Transverse colon (tissue), 4 donors: ENCODE results near the gene RIMS3. TPM values are rescaled to one million over a fixed set of nuclear protein-coding genes. Genes with fewer than 3 reads are reported as not detected.

Source experiments
- DNase-seq: peaks from one replicate; pipeline ENCODE4 v3.0.0-alpha.2; 2019
- H3K27ac ChIP-seq, 4 donors: fragments of 200-600 bp; sonication (generic); 2 replicates each; pipeline ENCODE4 v1.5.1; 2016 to 2018; ENCODE audit warnings: inconsistent platforms in 4 of 4
- H3K27me3 ChIP-seq: fragments of 200-600 bp; sonication (generic); 2 replicates; pipeline ENCODE4 v1.5.1; 2017; ENCODE audit warnings: inconsistent platforms
- H3K36me3 ChIP-seq, 4 donors: fragments of 200-600 bp; sonication (generic); 2 replicates each; pipeline ENCODE4 v1.5.1; 2017 to 2019; ENCODE audit warnings: inconsistent platforms in 4 of 4
- H3K4me1 ChIP-seq, 4 donors: fragments of 200-600 bp; sonication (generic); 2 replicates each; pipeline ENCODE4 v1.5.1; 2017 to 2020; ENCODE audit warnings: inconsistent platforms in 4 of 4
- H3K4me3 ChIP-seq, 4 donors: fragments of 200-600 bp; sonication (generic); 1 replicate in 1 of 4; 2 replicates in 3 of 4; pipeline versions ENCODE4 v1.5.1 to v1.6.1; 2017 to 2019; ENCODE audit warnings: inconsistent platforms in 4 of 4
- H3K9me3 ChIP-seq, 2 donors: fragments of 200-600 bp; sonication (generic); 2 replicates each; pipeline ENCODE4 v1.5.1; 2017 to 2019; ENCODE audit warnings: inconsistent platforms in 2 of 2
- EP300 ChIP-seq: sonication (generic); formaldehyde crosslinking; IDR thresholded peaks from one replicate; pipeline ENCODE4 v1.6.1; 2017; ENCODE audit warnings: antibody characterized with exemption, low read depth
- POLR2A ChIP-seq: fragments of 450-650 bp; IDR thresholded peaks from one replicate; pipeline ENCODE4 v1.6.1; 2016; ENCODE audit warnings: antibody characterized with exemption, mild to moderate bottlenecking, moderate library complexity
- POLR2AphosphoS5 ChIP-seq, 3 donors: sonication (generic); formaldehyde crosslinking; IDR thresholded peaks; one replicate each; pipeline ENCODE4 v1.6.1; 2016; ENCODE audit warnings: antibody characterized with exemption in 3 of 3
- WGBS, 2 donors: methylation state at CpG; one replicate each; pipeline ENCODE4 v1.1.5; 2018; ENCODE audit warnings: low coverage in 1 of 2; 5-methylcytosine and 5-hydroxymethylcytosine counted together
- in situ Hi-C, 4 donors: fragments of 200-750 bp; cut with MboI; loops; one replicate each; pipeline versions ENCODE4 v1.15.0 to v1.15.1; 2017; ENCODE audit warnings: low sequenced_read_pairs in 3 of 4, low pct_ligation_motif_present in 1 of 4, low pct_unique_long_range_greater_than_20kb in 1 of 4
- intact Hi-C: fragments of 100-400 bp; cut with DNase I; formaldehyde crosslinking; loops from one replicate; pipeline ENCODE4 v1.15.1; 2023; ENCODE audit warnings: low total_unique reads
- total RNA-seq, 4 donors: library from RNA; depleted of rRNA; stranded (reverse); fragments of >200 nt; gene quantifications; one replicate each; pipeline ENCODE4 v1.1.0, GENCODE V29; 2016
- TF ChIP-seq, protein P1 (sequence below), 5 experiments: fragments of 200-600 bp in 3 of 5; fragments of 450-650 bp in 2 of 5; sonication (generic) in 3 of 5; IDR thresholded peaks; 1 replicate in 2 of 5; 2 replicates in 3 of 5; pipeline ENCODE4 v1.5.1; 2016 to 2017; ENCODE audit warnings: antibody characterized with exemption in 5 of 5, inconsistent platforms in 3 of 5, mild to moderate bottlenecking in 2 of 5, moderate library complexity in 1 of 5

The RIMS3 gene
- total RNA-seq, 4 donors from 2014 or later, result 1.9 to 14.7 (median 5.4) TPM

DNA sequence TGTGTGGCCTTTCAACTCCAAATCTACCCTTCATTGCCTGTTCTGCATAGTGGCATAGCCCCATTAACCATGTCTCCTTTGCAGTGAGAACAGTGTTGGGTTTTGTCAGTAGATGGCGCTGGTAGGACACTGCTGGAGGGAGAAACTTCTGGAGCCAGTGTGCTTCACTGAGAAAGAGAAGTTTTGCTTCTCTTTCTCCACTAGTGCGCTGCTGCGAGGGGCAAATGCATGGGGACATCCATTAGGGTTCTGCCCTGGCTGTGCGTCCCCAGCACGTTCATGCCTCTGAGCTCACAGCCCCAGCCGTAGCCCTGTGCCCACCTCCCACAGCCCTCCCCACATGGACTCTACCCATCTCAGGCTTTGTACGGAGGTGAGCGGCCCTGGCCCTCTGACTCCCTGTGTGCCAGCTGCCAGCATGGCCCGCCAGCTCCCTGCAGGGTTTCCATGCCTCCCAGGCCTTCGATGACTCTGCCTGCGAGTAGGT lies 53.1 kb downstream of the RIMS3 start:
- no peaks in the 10 kb centered on the region for H3K36me3 ChIP-seq
- no peaks in the 10 kb centered on the region for H3K27me3 ChIP-seq
- H3K4me3 ChIP-seq, result no peak overlapping the region
- in situ Hi-C loops, result loop anchor here (10.0 to 25.0 kb wide), 6 partner anchors 62 to 350 kb away; no protein-coding TSS in a partner anchor
- WGBS, 2 donors, result 41 to 55% methylated on average over 4 to 11 of the region's 11 CpGs
- no peak overlapping the region for H3K27ac ChIP-seq
- intact Hi-C loops, result no loop called here
- no peaks in the 10 kb centered on the region for H3K9me3 ChIP-seq
- no peak for TF ChIP-seq EP300
- TF ChIP-seq, protein P1, sequence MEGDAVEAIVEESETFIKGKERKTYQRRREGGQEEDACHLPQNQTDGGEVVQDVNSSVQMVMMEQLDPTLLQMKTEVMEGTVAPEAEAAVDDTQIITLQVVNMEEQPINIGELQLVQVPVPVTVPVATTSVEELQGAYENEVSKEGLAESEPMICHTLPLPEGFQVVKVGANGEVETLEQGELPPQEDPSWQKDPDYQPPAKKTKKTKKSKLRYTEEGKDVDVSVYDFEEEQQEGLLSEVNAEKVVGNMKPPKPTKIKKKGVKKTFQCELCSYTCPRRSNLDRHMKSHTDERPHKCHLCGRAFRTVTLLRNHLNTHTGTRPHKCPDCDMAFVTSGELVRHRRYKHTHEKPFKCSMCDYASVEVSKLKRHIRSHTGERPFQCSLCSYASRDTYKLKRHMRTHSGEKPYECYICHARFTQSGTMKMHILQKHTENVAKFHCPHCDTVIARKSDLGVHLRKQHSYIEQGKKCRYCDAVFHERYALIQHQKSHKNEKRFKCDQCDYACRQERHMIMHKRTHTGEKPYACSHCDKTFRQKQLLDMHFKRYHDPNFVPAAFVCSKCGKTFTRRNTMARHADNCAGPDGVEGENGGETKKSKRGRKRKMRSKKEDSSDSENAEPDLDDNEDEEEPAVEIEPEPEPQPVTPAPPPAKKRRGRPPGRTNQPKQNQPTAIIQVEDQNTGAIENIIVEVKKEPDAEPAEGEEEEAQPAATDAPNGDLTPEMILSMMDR (IDR thresholded peaks at IDR 0.05), result peak; percentile 76 to 81 (median 79)
- TF ChIP-seq POLR2A, result no peak
- TF ChIP-seq POLR2AphosphoS5 (IDR thresholded peaks at IDR 0.05), result no peak
- peaks cover 0 to 9% (median 2%) of the 10 kb centered on the region in 4 donors for H3K4me1 ChIP-seq
- peak; percentile 80 for DNase-seq

DNA sequence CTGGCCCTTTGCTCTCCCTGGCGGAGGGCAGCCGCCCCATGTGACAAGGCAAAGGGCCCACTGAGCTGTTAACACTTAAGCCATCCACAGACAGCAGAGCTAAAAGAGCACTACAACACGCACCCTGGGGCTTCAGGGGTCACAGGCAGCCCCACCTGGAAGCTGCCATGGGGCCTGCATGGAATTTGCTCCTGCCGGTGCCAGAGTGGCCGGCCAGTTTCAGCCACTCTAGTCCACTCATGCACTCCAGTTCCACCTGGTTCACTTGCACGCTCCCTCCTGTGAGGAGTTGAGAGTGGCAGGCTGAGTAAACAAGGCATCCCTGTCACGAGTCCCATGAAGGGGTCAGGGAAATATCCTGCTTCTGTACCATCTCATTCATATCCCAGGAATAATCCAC lies 55.3 kb downstream of the RIMS3 start:
- no peak overlapping the region for H3K27ac ChIP-seq
- 84% methylated on average over 7 of the region's 7 CpGs; no CpG with 5 or more reads in 1 of the 2 donors for WGBS, 2 donors
- intact Hi-C loops (no loop called here), in situ Hi-C loops (loop anchor here (10.0 to 25.0 kb wide), 6 partner anchors 65 to 352 kb away; no protein-coding TSS in a partner anchor)
- peaks cover 0 to 9% (median 2%) of the 10 kb centered on the region in 4 donors for H3K4me1 ChIP-seq
- TF ChIP-seq POLR2AphosphoS5 (IDR thresholded peaks at IDR 0.05) (no peak), EP300 (no peak), POLR2A (no peak)
- TF ChIP-seq, protein P1 (IDR thresholded peaks at IDR 0.05), result no peak
- H3K9me3 ChIP-seq, result no peaks in the 10 kb centered on the region
- no peaks in the 10 kb centered on the region for H3K36me3 ChIP-seq
- no peak for DNase-seq
- H3K4me3 ChIP-seq, result no peak overlapping the region
- no peaks in the 10 kb centered on the region for H3K27me3 ChIP-seq

DNA sequence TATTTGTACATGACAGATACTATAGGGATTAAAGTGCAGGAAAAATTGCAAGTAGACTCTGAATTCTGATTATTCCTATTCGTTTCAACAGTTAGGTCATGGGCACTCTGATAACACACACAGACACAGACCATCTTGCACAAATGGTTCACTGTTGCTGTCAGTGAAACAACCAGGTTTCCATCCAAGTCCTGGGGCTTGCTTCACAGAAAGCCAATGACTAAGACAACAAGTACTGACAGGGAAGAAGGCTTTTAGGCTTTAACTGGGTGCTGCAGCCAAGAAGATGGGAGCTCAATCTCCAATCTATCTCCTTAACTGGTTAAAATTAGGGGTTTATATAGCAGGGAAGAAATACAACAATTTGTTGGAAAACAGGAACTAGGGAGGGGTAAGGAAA lies 57.6 kb downstream of the RIMS3 start:
- Histone ChIP-seq H3K4me3 (no peak overlapping the region), H3K4me1 (peaks cover 0 to 4% (median 2%) of the 10 kb centered on the region in 4 donors), H3K27me3 (no peaks in the 10 kb centered on the region), H3K27ac (no peak overlapping the region), H3K36me3 (no peaks in the 10 kb centered on the region), H3K9me3 (no peaks in the 10 kb centered on the region)
- no peak for DNase-seq
- in situ Hi-C loops, result loop anchor here in 2 of 4 donors (25.0 kb wide), 2 partner anchors 229 to 354 kb away; no protein-coding TSS in a partner anchor
- intact Hi-C loops, result loop anchor here (5.0 kb wide), 1 partner anchor 239 kb away; no protein-coding TSS in a partner anchor
- TF ChIP-seq EP300, result no peak
- no peak for TF ChIP-seq POLR2A
- TF ChIP-seq POLR2AphosphoS5 (IDR thresholded peaks at IDR 0.05), result no peak
- TF ChIP-seq, protein P1 (IDR thresholded peaks at IDR 0.05), result no peak
- WGBS, 2 donors, result 63 to 72% methylated on average over 1 of the region's 1 CpG

DNA sequence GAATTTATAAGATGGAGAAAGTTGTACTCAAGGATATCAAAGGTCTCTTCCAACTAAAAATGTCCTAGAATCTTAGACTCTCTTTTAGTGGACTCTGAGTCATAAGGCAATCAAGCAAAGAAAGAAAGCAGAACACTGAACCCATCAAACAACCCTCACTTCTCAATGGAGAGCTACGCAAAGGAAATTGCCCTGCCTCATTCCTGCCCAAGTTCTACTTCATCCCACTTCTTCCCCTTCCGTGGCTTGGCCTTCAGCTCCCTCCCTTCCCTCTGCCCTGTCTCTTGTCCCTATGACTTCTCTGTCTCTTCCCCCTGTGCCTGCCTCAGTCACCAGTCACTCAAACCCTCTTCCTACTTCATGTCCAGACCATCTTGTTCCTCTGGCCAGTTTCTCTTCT lies 58.5 kb downstream of the RIMS3 start:
- DNase-seq, result no peak
- WGBS, 2 donors, result 77 to 88% methylated on average over 1 to 2 of the region's 2 CpGs
- no peaks in the 10 kb centered on the region for H3K9me3 ChIP-seq
- TF ChIP-seq, protein P1 (IDR thresholded peaks at IDR 0.05), result no peak
- TF ChIP-seq POLR2A, result no peak
- no peak for TF ChIP-seq EP300
- TF ChIP-seq POLR2AphosphoS5 (IDR thresholded peaks at IDR 0.05), result no peak
- H3K27me3 ChIP-seq, result no peaks in the 10 kb centered on the region
- H3K36me3 ChIP-seq, result no peaks in the 10 kb centered on the region
- intact Hi-C loops (loop anchor here (5.0 kb wide), 1 partner anchor 240 kb away; no protein-coding TSS in a partner anchor), in situ Hi-C loops (loop anchor here in 2 of 4 donors (25.0 kb wide), 2 partner anchors 230 to 355 kb away; no protein-coding TSS in a partner anchor)
- no peaks in the 10 kb centered on the region for H3K4me1 ChIP-seq
- H3K4me3 ChIP-seq, result no peak overlapping the region
- no peak overlapping the region for H3K27ac ChIP-seq
